Gastroesophageal sphincter (tissue), 3 donors: ENCODE data around the gene DCUN1D4.

Experiments
- EP300 ChIP-seq: sonication (generic); formaldehyde crosslinking; IDR thresholded peaks from one replicate; pipeline ENCODE4 v1.6.1; 2017; ENCODE audit warnings: antibody characterized with exemption, mild to moderate bottlenecking
- POLR2A ChIP-seq, 2 donors: fragments of 450-650 bp; IDR thresholded peaks; one replicate each; pipeline ENCODE4 v1.6.1; 2017; ENCODE audit warnings: antibody characterized with exemption in 2 of 2, mild to moderate bottlenecking in 2 of 2, moderate library complexity in 1 of 2
- TF ChIP-seq, protein P1 (sequence below), 4 experiments: fragments of 200-600 bp in 2 of 4; fragments of 450-650 bp in 2 of 4; sonication (generic) in 1 of 4; IDR thresholded peaks; one replicate each; pipeline ENCODE4 v1.5.1; 2017 to 2019; ENCODE audit warnings: antibody characterized with exemption in 4 of 4, mild to moderate bottlenecking in 2 of 4, moderate library complexity in 2 of 4

DNA sequence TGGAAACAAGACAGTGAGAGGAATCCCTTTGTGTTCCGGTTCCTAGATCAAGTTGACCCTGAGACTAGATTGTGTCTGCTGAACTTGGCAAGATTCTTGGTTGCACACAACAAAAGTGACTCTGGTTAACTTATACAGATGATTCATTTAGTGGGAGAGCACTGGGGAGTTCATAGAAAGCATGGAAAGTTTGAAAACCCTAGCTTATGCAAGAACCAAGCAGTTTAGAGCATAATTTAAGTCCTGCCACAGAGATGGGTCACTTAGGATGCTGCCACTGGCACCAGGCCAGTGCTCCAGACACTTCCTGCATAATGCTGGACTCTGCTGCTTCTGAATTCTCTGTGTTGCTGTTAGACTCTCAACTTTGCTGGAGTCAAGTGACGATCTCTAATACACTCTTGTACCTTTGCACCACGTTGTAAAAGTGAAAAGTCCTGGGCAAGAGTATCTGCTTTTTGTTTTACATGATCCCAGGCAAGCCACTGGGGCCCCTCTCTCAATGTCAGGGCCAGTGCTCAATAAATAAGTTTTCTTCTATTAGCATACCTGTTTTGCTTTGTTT is 12.7 kb upstream of the DCUN1D4 start:
- no peak for TF ChIP-seq POLR2A (IDR thresholded peaks at IDR 0.05)
- TF ChIP-seq, protein P1, sequence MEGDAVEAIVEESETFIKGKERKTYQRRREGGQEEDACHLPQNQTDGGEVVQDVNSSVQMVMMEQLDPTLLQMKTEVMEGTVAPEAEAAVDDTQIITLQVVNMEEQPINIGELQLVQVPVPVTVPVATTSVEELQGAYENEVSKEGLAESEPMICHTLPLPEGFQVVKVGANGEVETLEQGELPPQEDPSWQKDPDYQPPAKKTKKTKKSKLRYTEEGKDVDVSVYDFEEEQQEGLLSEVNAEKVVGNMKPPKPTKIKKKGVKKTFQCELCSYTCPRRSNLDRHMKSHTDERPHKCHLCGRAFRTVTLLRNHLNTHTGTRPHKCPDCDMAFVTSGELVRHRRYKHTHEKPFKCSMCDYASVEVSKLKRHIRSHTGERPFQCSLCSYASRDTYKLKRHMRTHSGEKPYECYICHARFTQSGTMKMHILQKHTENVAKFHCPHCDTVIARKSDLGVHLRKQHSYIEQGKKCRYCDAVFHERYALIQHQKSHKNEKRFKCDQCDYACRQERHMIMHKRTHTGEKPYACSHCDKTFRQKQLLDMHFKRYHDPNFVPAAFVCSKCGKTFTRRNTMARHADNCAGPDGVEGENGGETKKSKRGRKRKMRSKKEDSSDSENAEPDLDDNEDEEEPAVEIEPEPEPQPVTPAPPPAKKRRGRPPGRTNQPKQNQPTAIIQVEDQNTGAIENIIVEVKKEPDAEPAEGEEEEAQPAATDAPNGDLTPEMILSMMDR (IDR thresholded peaks at IDR 0.05) = no peak
- no peak for TF ChIP-seq EP300
